HepG2 (cell line): ENCODE data around the gene TCERG1. TPM values are rescaled to one million over a fixed set of nuclear protein-coding genes. Genes with fewer than 3 reads are reported as not detected.

Source experiments
- ATAC-seq: fragments of 200-7000 bp; cut with Tn5 transposase; 3 replicates; pipeline ENCODE4 v1.9.1; 2020; ENCODE audit warnings: mild to moderate bottlenecking, moderate library complexity
- BruUV-seq: library from RNA; stranded (reverse); fragments of 400-500 nt; replicated peaks from 2 replicates; lab custom pipeline; 2021; lab: Mats Ljungman, UMichigan
- CTCF ChIA-PET: fragments of 300-600 bp; formaldehyde crosslinking; extraction: SDS; loops from one replicate; lab custom pipeline; 2021; ENCODE audit warnings: low total read pairs, inconsistent platforms, low intra/inter-chr PET ratio; lab: Yijun Ruan, JAX
- POLR2A ChIA-PET: fragments of 350-600 bp; sonication (Branson Sonifier 250); formaldehyde crosslinking; loops from one replicate; lab custom pipeline; 2020; ENCODE audit warnings: antibody characterized with exemption, inconsistent platforms; lab: Yijun Ruan, JAX
- DNase-seq: peaks from one replicate; pipeline ENCODE4 v3.0.0-alpha.2; 2015; ENCODE audit warnings: low spot score
- FAIRE-seq: peaks from 3 replicates; lab custom pipeline; 2011; peaks lifted over from hg19 to GRCh38; lab: Jason Lieb, UNC
- H2AFZ ChIP-seq: one replicate; pipeline ENCODE4 v1.6.1; 2011; ENCODE audit warnings: low read length, inconsistent platforms
- H3K27ac ChIP-seq: fragments of 300-600 bp; 3 replicates; pipeline ENCODE4 v1.8.0; 2011; ENCODE audit warnings: mixed run types, mild to moderate bottlenecking, mixed read lengths, low read length, inconsistent platforms; ENCODE audit not compliant: insufficient read depth; ENCODE audit errors: extremely low read length
- H3K27me3 ChIP-seq, 2 experiments: fragments of 200-600 bp in 1 of 2; 2 replicates in 1 of 2; 3 replicates in 1 of 2; pipeline versions ENCODE4 v1.6.0 to v1.8.0; 2011; ENCODE audit warnings: low read length in 2 of 2, mild to moderate bottlenecking in 2 of 2, moderate library complexity in 2 of 2, inconsistent platforms in 1 of 2; ENCODE audit not compliant: insufficient read depth in 2 of 2, control insufficient read depth in 1 of 2
- H3K36me3 ChIP-seq, 2 experiments: fragments of 200-600 bp in 1 of 2; replicated peaks in 1 of 2; 2 replicates in 1 of 2; 3 replicates in 1 of 2; pipeline versions ENCODE4 v1.5.1 to v1.8.0; 2011; ENCODE audit warnings: low read length in 2 of 2, inconsistent platforms in 1 of 2; ENCODE audit not compliant: insufficient read depth in 2 of 2, control insufficient read depth in 1 of 2
- H3K4me1 ChIP-seq: 2 replicates; pipeline ENCODE4 v1.5.1; 2012; ENCODE audit warnings: low read length, inconsistent platforms; ENCODE audit not compliant: insufficient read depth
- H3K4me2 ChIP-seq: 2 replicates; pipeline ENCODE4 v1.6.0; 2011; ENCODE audit warnings: low read depth, low read length, inconsistent platforms
- H3K4me3 ChIP-seq, 3 experiments: fragments of 200-600 bp in 1 of 3; sonication (generic), shearing (Covaris generic) in 1 of 3; replicated peaks in 1 of 3; 2 replicates each; pipeline ENCODE4 v1.5.1; 2011 to 2016; ENCODE audit warnings: low read length in 3 of 3, inconsistent platforms in 2 of 3, low read depth in 2 of 3, mild to moderate bottlenecking in 2 of 3, control low read depth in 1 of 3, mixed read lengths in 1 of 3; ENCODE audit not compliant: insufficient read depth in 1 of 3
- H3K79me2 ChIP-seq: one replicate; pipeline ENCODE4 v1.6.1; 2011; ENCODE audit warnings: low read length, inconsistent platforms; ENCODE audit not compliant: insufficient read depth
- H3K9ac ChIP-seq: 2 replicates; pipeline ENCODE4 v1.6.0; 2011; ENCODE audit warnings: mild to moderate bottlenecking, low read depth, low read length, inconsistent platforms; ENCODE audit not compliant: insufficient read depth
- H3K9me3 ChIP-seq: 2 replicates; pipeline ENCODE4 v1.5.1; 2012; ENCODE audit warnings: mild to moderate bottlenecking, low read length
- H4K20me1 ChIP-seq: 2 replicates; pipeline ENCODE4 v1.6.0; 2011; ENCODE audit warnings: inconsistent platforms, mild to moderate bottlenecking, low read length, moderate library complexity; ENCODE audit not compliant: insufficient read depth
- CBX1 ChIP-seq: IDR thresholded peaks from one replicate; pipeline ENCODE4 v1.6.1; 2016; ENCODE audit warnings: antibody characterized with exemption, low read depth
- DR1 ChIP-seq: sonication (generic); formaldehyde crosslinking; IDR thresholded peaks from 2 replicates; pipeline ENCODE4 v1.8.0; 2021; ENCODE audit warnings: mild to moderate bottlenecking, missing genetic modification reagents, inconsistent platforms
- KDM6A ChIP-seq: IDR thresholded peaks from 2 replicates; pipeline ENCODE4 v1.6.1; 2016; ENCODE audit warnings: low read depth
- MATR3 ChIP-seq: sonication (generic); formaldehyde crosslinking; IDR thresholded peaks from 2 replicates; pipeline ENCODE4 v1.4.0; 2020; ENCODE audit warnings: missing genetic modification reagents
- MBNL3 ChIP-seq: fragments of 250-450 bp; sonication (Bioruptor Pico); conservative IDR thresholded peaks from 2 replicates; pipeline ENCODE4 v1.8.0; 2022; ENCODE audit warnings: mild to moderate bottlenecking, inconsistent platforms
- MIER3 ChIP-seq: IDR thresholded peaks from 2 replicates; pipeline ENCODE4 v1.6.1; 2016; ENCODE audit warnings: missing compliant biosample characterization, borderline replicate concordance
- MZF1 ChIP-seq: sonication (generic); formaldehyde crosslinking; IDR thresholded peaks from 2 replicates; pipeline ENCODE4 v1.8.1; 2023; ENCODE audit warnings: mild to moderate bottlenecking, missing genetic modification reagents, borderline replicate concordance
- RXRB ChIP-seq: IDR thresholded peaks from 2 replicates; pipeline ENCODE4 v1.6.1; 2016; ENCODE audit warnings: borderline replicate concordance, missing genetic modification reagents, missing compliant biosample characterization
- SMARCC2 ChIP-seq: fragments of 450-650 bp; IDR thresholded peaks from 2 replicates; pipeline ENCODE4 v1.6.1; 2017; ENCODE audit warnings: antibody characterized with exemption, mild to moderate bottlenecking
- ZNF337 ChIP-seq: sonication (generic); formaldehyde crosslinking; IDR thresholded peaks from 2 replicates; pipeline ENCODE4 v1.5.1; 2020; ENCODE audit warnings: missing genetic modification reagents, low read depth, mild to moderate bottlenecking, borderline replicate concordance
- ZNF382 ChIP-seq: sonication (generic); formaldehyde crosslinking; IDR thresholded peaks from 2 replicates; pipeline ENCODE4 v1.5.0; 2020; ENCODE audit warnings: missing genetic modification reagents, mild to moderate bottlenecking, borderline replicate concordance
- ZNF792 ChIP-seq: IDR thresholded peaks from 2 replicates; pipeline ENCODE4 v1.6.1; 2016
- WGBS: methylation state at CpG from one replicate; pipeline ENCODE4 v1.1.6; 2017; ENCODE audit warnings: low lambda C conversion rate; 5-methylcytosine and 5-hydroxymethylcytosine counted together
- in situ Hi-C: cut with HindIII; loops from 2 replicates; pipeline ENCODE4 v1.10.0; 2017; ENCODE audit warnings: low pct_unique_long_range_greater_than_20kb; ENCODE audit not compliant: extremely low pct_ligation_motif_present
- intact Hi-C: fragments of 100-400 bp; cut with micrococcal nuclease; formaldehyde crosslinking; loops from one replicate; pipeline ENCODE4 v1.10.0; 2022; ENCODE audit not compliant: unreplicated experiment
- polyA plus RNA-seq, 8 experiments: library from polyadenylated mRNA; depleted of rRNA in 3 of 8; stranded (reverse) in 7 of 8; unstranded in 1 of 8; fragments of >200 nt; fragmentation: Illumina TruSeq in 4 of 8; extraction: Trizol in 4 of 8; gene quantifications; 2 replicates each; pipeline versions ENCODE4 v1.2.1 to v1.2.3, GENCODE V29; 2011 to 2016; ENCODE audit warnings: low read depth in 4 of 8, missing spikeins in 1 of 8, mixed read lengths in 1 of 8; ENCODE audit not compliant: insufficient read depth in 1 of 8
- total RNA-seq, 5 experiments: library from RNA; depleted of rRNA; stranded (reverse); fragments of >200 nt; fragmentation: Illumina TruSeq; extraction: Trizol; gene quantifications; 2 replicates each; pipeline ENCODE4 v1.2.3, GENCODE V29; 2016; ENCODE audit warnings: low read depth in 1 of 5
- TF ChIP-seq, protein P1 (sequence below): sonication (generic); formaldehyde crosslinking; IDR thresholded peaks from 2 replicates; pipeline ENCODE4 v1.5.1; 2020; ENCODE audit warnings: mild to moderate bottlenecking, missing genetic modification reagents, borderline replicate concordance
- TF ChIP-seq, protein P2 (sequence below): sonication (generic); formaldehyde crosslinking; IDR thresholded peaks from 2 replicates; pipeline ENCODE4 v1.5.0; 2020; ENCODE audit warnings: mild to moderate bottlenecking, low read depth, missing genetic modification reagents, borderline replicate concordance
- TF ChIP-seq, protein P3 (sequence below): sonication (generic); formaldehyde crosslinking; IDR thresholded peaks from 2 replicates; pipeline ENCODE4 v1.8.0; 2023; ENCODE audit warnings: mild to moderate bottlenecking, missing genetic modification reagents
- TF ChIP-seq, protein P4 (sequence below): conservative IDR thresholded peaks from 2 replicates; pipeline ENCODE4 v1.6.1; 2018; ENCODE audit warnings: missing genetic modification reagents

Gene TCERG1
- total and polyA plus RNA-seq, 2 of the 13 experiments (the other 11 are each of a cell fraction or from before 2014, with no cell fraction given), result 71.7 to 86.6 TPM

DNA sequence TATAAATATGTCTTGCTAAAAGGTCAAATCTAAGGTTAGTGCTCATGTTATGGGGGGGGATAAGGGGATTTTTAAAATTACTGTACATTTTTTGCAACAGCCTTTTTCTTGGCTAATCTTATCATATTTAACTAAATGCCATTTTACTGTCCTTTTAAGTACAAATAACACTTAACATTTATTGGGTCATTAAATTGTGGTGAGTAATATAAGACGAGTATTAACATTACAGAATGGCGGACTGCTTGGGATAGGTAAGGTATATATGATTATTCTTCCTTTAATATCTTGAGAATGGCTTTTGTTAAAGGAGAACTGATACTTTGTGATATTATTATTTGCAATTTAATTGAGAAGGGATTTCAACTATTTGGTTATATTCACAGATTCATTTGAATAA, 35.6 kb downstream of the TCERG1 start:
- ChIA-PET CTCF (no interaction called here), POLR2A (no interaction called here)
- no peak overlapping the region for H2AFZ ChIP-seq
- H3K36me3 ChIP-seq, result peaks cover 5 to 76% of the 10 kb centered on the region in 2 experiments
- BruUV-seq, result no TSS peak
- no peak overlapping the region for H3K4me3 ChIP-seq
- no peak overlapping the region for H3K4me2 ChIP-seq
- H3K27me3 ChIP-seq, result no peaks in the 10 kb centered on the region
- FAIRE-seq (no peak), DNase-seq (no peak), ATAC-seq (no peak)
- H3K9me3 ChIP-seq, result no peaks in the 10 kb centered on the region
- TF ChIP-seq, protein P1, sequence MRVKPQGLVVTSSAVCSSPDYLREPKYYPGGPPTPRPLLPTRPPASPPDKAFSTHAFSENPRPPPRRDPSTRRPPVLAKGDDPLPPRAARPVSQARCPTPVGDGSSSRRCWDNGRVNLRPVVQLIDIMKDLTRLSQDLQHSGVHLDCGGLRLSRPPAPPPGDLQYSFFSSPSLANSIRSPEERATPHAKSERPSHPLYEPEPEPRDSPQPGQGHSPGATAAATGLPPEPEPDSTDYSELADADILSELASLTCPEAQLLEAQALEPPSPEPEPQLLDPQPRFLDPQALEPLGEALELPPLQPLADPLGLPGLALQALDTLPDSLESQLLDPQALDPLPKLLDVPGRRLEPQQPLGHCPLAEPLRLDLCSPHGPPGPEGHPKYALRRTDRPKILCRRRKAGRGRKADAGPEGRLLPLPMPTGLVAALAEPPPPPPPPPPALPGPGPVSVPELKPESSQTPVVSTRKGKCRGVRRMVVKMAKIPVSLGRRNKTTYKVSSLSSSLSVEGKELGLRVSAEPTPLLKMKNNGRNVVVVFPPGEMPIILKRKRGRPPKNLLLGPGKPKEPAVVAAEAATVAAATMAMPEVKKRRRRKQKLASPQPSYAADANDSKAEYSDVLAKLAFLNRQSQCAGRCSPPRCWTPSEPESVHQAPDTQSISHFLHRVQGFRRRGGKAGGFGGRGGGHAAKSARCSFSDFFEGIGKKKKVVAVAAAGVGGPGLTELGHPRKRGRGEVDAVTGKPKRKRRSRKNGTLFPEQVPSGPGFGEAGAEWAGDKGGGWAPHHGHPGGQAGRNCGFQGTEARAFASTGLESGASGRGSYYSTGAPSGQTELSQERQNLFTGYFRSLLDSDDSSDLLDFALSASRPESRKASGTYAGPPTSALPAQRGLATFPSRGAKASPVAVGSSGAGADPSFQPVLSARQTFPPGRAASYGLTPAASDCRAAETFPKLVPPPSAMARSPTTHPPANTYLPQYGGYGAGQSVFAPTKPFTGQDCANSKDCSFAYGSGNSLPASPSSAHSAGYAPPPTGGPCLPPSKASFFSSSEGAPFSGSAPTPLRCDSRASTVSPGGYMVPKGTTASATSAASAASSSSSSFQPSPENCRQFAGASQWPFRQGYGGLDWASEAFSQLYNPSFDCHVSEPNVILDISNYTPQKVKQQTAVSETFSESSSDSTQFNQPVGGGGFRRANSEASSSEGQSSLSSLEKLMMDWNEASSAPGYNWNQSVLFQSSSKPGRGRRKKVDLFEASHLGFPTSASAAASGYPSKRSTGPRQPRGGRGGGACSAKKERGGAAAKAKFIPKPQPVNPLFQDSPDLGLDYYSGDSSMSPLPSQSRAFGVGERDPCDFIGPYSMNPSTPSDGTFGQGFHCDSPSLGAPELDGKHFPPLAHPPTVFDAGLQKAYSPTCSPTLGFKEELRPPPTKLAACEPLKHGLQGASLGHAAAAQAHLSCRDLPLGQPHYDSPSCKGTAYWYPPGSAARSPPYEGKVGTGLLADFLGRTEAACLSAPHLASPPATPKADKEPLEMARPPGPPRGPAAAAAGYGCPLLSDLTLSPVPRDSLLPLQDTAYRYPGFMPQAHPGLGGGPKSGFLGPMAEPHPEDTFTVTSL, result no peak
- TF ChIP-seq MZF1 (CRISPR knock-in tag) (no peak), CBX1 (no peak), KDM6A (CRISPR knock-in tag) (no peak), DR1 (CRISPR knock-in tag) (no peak), ZNF792 (CRISPR knock-in tag) (no peak), MIER3 (CRISPR knock-in tag) (no peak), MATR3 (no peak), MBNL3 (no peak), SMARCC2 (no peak), ZNF337 (no peak), ZNF382 (CRISPR knock-in tag) (no peak), RXRB (CRISPR knock-in tag) (no peak)
- TF ChIP-seq, protein P2, sequence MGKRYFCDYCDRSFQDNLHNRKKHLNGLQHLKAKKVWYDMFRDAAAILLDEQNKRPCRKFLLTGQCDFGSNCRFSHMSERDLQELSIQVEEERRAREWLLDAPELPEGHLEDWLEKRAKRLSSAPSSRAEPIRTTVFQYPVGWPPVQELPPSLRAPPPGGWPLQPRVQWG (CRISPR knock-in tag), result no peak
- TF ChIP-seq, protein P3, sequence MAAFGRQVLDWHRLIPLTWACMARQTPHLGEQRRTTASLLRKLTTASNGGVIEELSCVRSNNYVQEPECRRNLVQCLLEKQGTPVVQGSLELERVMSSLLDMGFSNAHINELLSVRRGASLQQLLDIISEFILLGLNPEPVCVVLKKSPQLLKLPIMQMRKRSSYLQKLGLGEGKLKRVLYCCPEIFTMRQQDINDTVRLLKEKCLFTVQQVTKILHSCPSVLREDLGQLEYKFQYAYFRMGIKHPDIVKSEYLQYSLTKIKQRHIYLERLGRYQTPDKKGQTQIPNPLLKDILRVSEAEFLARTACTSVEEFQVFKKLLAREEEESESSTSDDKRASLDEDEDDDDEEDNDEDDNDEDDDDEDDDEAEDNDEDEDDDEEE (CRISPR knock-in tag), result no peak
- TF ChIP-seq, protein P4, sequence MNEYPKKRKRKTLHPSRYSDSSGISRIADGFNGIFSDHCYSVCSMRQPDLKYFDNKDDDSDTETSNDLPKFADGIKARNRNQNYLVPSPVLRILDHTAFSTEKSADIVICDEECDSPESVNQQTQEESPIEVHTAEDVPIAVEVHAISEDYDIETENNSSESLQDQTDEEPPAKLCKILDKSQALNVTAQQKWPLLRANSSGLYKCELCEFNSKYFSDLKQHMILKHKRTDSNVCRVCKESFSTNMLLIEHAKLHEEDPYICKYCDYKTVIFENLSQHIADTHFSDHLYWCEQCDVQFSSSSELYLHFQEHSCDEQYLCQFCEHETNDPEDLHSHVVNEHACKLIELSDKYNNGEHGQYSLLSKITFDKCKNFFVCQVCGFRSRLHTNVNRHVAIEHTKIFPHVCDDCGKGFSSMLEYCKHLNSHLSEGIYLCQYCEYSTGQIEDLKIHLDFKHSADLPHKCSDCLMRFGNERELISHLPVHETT (CRISPR knock-in tag), result no peak
- WGBS, result 99% methylated on average over 2 of the region's 2 CpGs
- in situ Hi-C loops (no loop called here), intact Hi-C loops (no loop called here)
- H3K79me2 ChIP-seq, result no peaks in the 10 kb centered on the region
- H3K27ac ChIP-seq, result no peak overlapping the region
- no peak overlapping the region for H3K9ac ChIP-seq
- H3K4me1 ChIP-seq, result no peaks in the 10 kb centered on the region
- H4K20me1 ChIP-seq, result no peaks in the 10 kb centered on the region
